Stimulated activated CD4-positive, alpha-beta T cell treated with anti-CD3 and anti-CD28 coated beads, Interleukin-1b, Interleukin-23, amount 100 ng/mL, for 4 hours (primary cell): Measurements from ENCODE around the gene SIRPD.
"Not testable (repeated sequence)": the region's sequence is repeated elsewhere in the genome, so short reads cannot be mapped to it uniquely, and the experiment has no call there.

Source experiments
- DNase-seq, 2 donors: peaks; one replicate each; pipeline ENCODE4 v3.0.0-alpha.2; 2020; ENCODE audit warnings: low read depth in 2 of 2

SIRPD gene

GRCh38 chr20:1537731-1538058 lies 19.8 kb downstream of the SIRPD start:
- no peak for DNase-seq

- no peak for DNase-seq
Measured at GRCh38 chr20:1536893-1537730, 20.4 kb downstream of the SIRPD start.

GRCh38 chr20:1535420-1536175 lies 21.9 kb downstream of the SIRPD start:
- DNase-seq: no peak

GRCh38 chr20:1534526-1534925 lies 23.0 kb downstream of the SIRPD start:
- no peak for DNase-seq

DNA sequence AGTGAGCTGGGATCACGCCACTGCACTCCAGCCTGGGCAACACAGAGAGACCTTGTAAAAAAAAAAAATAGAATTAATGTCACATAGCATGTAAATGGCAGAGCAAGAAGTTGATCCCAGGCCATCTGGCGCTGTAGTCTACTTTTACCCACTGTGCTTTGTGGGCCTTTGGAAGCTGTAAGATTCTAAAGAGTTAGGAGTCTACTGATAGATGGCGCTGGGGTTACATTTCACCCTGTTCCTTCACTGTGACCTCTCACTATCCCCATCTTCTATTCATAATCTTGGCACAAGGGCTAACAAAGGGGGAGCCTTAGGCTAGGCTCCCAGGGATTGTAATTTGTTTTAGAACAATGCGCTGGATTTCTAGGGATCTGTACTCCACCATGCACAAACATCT lies 24.4 kb downstream of the SIRPD start:
- no peak for DNase-seq

DNA sequence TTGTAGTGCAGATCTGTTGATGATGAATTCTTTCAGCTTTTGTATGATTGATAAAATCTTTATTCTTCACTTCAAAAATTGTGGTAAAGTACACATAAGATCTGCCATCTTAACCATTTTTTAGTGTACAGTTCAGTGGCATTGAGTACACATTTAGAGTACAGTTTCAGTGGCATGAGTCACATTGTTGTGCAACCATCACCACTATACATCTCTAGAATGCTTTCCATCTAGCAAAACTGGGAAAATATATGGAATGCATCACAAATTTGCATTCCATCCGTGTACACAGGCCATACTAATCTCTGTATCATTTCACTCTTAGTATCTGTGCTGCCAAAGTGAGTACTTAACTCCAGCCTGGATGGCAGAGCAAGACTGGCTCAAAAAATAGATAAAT lies 28.7 kb downstream of the SIRPD start:
- DNase-seq: no peak

- no peak for DNase-seq
Measured at GRCh38 chr20:1527923-1528322, 29.6 kb downstream of the SIRPD start.

DNA sequence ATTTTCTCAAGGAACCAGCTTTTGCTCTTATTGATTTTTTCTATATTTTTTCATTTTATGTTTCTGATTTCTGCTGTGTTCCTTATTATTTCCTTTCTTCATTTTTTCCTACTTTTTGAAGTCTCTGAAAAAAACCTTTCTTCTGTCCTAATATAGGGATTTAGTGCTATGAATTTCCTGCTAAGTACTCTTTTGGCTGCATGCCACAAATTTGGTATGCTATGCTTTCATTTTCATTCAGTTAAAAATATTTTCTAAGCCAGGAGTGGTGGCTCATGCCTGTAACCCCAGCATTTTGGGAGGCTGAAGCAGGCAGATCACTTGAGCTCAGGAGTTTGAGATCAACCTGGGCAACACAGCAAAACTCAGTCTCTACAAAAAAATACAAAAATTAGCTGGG lies 30.6 kb downstream of the SIRPD start:
- DNase-seq: no peak

DNA sequence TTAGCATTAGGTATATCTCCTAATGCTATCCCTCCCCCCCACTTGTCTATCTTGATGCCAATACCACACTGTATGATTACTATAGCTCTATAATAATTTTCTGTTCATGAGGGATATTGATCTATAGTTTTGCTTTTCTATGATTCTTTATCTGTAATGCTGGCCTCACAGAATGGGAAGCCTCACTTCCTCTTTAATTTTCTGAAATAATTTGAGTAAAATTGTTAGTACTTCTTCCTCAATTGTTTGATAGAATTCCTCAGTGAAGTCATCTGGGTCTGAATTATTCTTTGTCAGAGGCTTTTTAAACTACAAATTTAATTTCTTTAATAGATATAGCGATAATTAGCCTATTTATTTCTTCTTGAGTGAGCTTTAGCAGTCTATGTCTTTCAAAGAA lies 31.2 kb downstream of the SIRPD start:
- no peak for DNase-seq

GRCh38 chr20:1524004-1524403 lies 33.5 kb downstream of the SIRPD start:
- DNase-seq: no peak

DNA sequence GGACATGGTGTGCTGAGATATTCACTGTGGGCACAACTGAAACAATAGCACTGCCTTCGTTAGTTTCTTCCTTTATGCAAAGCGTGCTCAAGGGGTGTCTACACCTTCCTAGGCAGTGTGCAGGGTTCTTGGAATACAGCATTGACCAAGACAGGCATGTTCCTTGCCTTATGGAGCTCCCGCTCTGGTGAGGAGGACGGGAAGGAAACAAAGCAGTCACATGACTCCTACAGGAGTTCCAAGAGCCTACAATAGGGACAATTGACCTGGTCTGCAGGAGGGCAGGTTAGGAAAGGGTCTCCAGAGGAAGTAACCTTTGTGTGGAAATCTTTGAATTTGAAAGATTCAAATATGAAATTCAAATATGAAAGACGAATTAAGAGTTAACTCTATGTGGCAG lies 40.5 kb downstream of the SIRPD start:
- no peak for DNase-seq

DNA sequence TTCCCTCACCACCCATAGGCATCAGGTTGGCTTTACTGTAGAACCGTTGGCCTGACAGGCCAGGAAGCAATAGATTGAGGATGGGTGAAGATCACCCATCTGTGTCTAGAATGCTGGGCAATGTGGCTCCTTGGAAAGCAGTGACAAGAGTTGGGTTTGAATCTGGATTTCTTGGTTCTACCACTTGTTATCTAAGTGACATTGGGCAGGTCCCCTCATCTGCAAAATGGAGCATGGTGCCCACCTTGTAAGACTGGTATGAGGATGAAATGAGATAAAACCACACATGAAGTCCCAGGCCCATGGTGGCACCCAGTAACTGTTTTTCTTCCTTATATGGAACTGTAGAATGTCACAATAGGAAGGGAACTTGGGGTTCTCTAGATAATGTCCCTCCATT lies 43.7 kb downstream of the SIRPD start:
- no peak for DNase-seq

GRCh38 chr20:1509237-1509636 lies 48.3 kb downstream of the SIRPD start:
- peak in 1 of 2 donors; percentile 8 for DNase-seq

GRCh38 chr20:1508574-1508973 lies 48.9 kb downstream of the SIRPD start:
- no peak for DNase-seq

DNA sequence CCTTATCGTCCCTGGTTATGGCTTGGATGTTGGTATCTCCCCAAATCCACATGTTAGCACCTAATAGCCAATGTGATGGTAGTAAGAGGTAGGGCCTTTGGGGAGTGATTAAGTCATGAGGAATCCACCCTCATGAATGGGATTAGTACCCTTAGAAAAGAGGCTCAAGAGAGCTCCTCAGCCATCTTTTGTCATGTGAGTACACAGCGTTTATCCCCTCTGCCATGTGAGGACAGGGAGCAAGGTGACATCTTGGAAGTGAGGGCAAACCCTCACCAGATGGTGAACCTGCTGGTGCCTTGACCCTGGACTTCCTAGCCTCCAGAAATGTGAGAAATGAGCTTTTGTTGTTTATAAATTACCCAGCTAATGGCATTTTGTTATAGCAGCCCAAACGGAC lies 50.2 kb downstream of the SIRPD start:
- DNase-seq: no peak

DNA sequence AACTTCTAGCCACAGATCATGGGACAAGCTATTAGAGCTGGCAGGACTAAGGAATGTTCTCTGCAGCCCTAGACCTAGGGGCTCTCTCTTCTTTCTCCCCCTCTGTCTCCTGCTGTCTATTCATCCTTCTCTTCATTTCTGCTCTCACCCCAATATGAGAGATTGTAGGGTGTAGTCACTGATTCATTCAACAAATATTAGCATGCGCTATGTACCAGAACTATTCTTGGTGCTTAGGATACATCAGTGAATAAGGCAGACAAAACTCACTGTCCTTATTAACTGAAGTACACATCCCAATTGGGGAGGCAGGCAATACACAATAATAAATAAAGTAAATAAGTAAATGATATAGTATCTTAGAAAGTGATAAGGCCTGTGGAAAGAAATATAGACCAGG lies 51.6 kb downstream of the SIRPD start:
- no peak for DNase-seq

DNA sequence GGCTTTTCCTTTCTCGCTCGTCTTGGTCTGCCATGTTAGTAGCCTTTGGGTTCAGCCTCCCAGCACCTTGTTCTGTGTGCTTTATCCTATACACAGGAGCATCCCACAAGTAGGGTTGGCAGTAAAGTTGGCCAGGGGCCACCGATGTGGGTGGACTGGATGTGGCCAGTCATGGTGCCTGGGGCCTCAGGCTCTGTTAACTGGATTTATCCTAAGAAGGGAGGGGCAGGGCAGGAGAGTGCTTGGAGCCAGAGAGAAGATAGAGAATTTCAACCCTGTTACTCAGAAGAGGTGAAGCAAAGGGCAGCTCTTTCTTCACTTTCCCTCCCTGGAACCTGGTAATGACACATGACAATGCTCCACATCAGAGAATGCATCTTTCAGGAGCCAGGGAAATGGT lies 52.1 kb downstream of the SIRPD start:
- DNase-seq: no peak

DNA sequence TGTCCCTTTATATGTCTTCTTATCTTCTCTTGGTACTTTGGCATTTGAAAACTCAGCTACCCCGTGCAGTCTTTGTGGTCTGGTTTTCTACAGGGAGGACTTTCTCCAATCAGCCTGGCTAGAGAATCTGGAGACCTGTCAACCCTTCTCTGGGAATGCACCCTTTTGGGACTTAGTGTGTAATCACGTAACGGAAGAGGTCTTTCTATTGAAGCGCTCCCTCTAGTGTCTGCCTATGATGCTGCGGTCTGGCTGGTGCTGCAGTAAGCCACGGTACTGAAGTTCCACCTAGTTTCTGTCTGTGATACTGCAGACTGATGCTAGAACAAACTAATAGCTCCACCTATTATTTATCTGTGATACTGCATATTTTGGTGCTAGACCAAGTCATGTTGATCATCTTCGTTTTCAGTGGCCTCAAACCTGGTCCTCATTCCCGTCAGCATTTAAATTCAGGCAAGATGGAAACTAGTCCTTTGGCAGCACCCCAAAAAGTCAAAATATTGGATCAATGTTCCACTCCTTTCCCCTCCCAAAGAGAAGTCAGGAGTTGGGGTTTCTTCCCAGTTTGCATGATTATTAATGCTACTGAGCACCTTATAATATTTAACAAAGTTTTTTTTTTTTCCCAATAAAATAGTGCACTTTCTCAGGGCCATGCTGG lies 53.8 kb downstream of the SIRPD start:
- DNase-seq: peak; percentile 49 to 65

DNA sequence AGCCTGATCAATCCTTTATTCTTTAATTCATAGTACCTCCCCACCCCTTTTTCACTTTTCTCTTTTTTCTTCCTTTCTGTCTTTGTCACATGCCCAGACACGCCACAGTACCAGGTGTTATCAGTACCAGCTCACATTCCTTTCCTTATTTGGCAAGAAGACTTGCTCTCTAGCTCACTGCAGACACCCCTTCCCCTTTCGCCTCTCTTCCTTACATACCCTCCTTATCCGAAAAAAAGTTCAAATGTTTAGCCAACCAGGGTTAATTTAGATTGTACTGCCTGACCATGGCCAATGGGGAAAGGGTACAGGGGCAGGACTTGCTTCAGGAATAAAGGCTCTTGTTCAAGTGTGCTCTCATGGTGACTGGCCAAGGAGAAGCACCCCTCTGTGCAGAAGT lies 57.0 kb downstream of the SIRPD start:
- no peak for DNase-seq

GRCh38 chr20:1499528-1500420 lies 57.7 kb downstream of the SIRPD start:
- DNase-seq: no peak

GRCh38 chr20:1497371-1497770 lies 60.1 kb downstream of the SIRPD start:
- not testable (repeated sequence) for DNase-seq

GRCh38 chr20:1496930-1497329 lies 60.6 kb downstream of the SIRPD start:
- DNase-seq: no peak
